Stimulated activated CD4-positive, alpha-beta T cell treated with anti-CD3 and anti-CD28 coated beads, TNF-alpha, amount 100 ng/mL, for 4 hours (primary cell): ENCODE data around the gene AK9.
A peak's percentile ranks its signal among the peaks of the same experiment; 100 is the strongest.
"Not testable (repeated sequence)": the region's sequence is repeated elsewhere in the genome, so short reads cannot be mapped to it uniquely, and the experiment has no call there.

ENCODE experiments used
- DNase-seq, 3 experiments: peaks; one replicate each; pipeline ENCODE4 v3.0.0-alpha.2; 2020; ENCODE audit warnings: low read depth in 3 of 3

The AK9 gene

GRCh38 chr6:109696355-109696754 is 5.4 kb upstream of the AK9 start:
- no peak for DNase-seq

GRCh38 chr6:109695468-109695867 is 4.5 kb upstream of the AK9 start:
- DNase-seq: no peak

GRCh38 chr6:109693111-109693510 is 2.1 kb upstream of the AK9 start:
- DNase-seq: no peak

- peak; percentile 25 to 48 (median 36) for DNase-seq
Observed at GRCh38 chr6:109690373-109690736, 647 bp downstream of the AK9 start.

- no peak for DNase-seq
Observed at GRCh38 chr6:109687271-109687761, 3.7 kb downstream of the AK9 start.

- DNase-seq: no peak
Observed at GRCh38 chr6:109686566-109687265, 4.3 kb downstream of the AK9 start.

GRCh38 chr6:109678661-109679505 is 12.1 kb downstream of the AK9 start:
- not testable (repeated sequence) for DNase-seq

- no peak for DNase-seq
Observed at GRCh38 chr6:109678240-109678639, 12.8 kb downstream of the AK9 start.

- DNase-seq: no peak
Observed at GRCh38 chr6:109676724-109677123, 14.3 kb downstream of the AK9 start.

- no peak for DNase-seq
Observed at GRCh38 chr6:109672839-109673238, 18.2 kb downstream of the AK9 start.

- DNase-seq: no peak
Observed at GRCh38 chr6:109672175-109672574, 18.8 kb downstream of the AK9 start.

GRCh38 chr6:109671733-109672132 is 19.3 kb downstream of the AK9 start:
- no peak for DNase-seq

- no peak for DNase-seq
Observed at GRCh38 chr6:109669811-109670210, 21.2 kb downstream of the AK9 start.

- no peak for DNase-seq
Observed at GRCh38 chr6:109662192-109662591, 28.8 kb downstream of the AK9 start.

GRCh38 chr6:109660526-109661320 is 30.3 kb downstream of the AK9 start:
- no peak for DNase-seq

- DNase-seq: no peak
Observed at GRCh38 chr6:109655761-109656262, 35.2 kb downstream of the AK9 start.

- no peak for DNase-seq
Observed at GRCh38 chr6:109653264-109653663, 37.7 kb downstream of the AK9 start.

GRCh38 chr6:109644131-109644530 is 46.9 kb downstream of the AK9 start:
- no peak for DNase-seq

- DNase-seq: no peak
Observed at GRCh38 chr6:109632405-109632804, 58.6 kb downstream of the AK9 start.

GRCh38 chr6:109631403-109631802 is 59.6 kb downstream of the AK9 start:
- no peak for DNase-seq

GRCh38 chr6:109628158-109629000 is 62.6 kb downstream of the AK9 start:
- DNase-seq: no peak
